ENCODE results near the gene NAPB.

The NAPB gene

DNA sequence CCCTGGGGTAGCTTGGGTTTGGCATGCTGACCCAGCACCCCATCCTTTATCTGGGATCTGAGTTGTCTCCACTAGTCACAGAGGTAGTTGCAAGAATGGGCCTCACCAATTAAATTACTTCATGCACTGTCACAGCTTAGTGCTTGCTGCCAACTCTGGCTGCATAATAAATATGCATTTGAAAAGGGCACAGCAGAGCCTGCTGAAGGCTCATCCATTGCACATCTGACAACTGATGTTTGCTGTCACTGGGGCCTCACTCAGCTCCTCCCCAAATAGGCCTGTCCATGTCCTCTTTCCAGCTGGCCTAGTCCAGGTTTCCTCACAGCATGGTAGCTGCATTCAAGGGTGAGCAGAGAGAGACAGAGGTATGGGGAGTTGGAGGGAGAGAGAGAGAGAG lies 84.0 kb downstream of the NAPB start:
- DNase-seq (ENCODE audit: low read depth) = no peak
- no peak overlapping the region for H3K4me3 ChIP-seq (replicated peaks; ENCODE audit: low read depth, low read length)
- TF ChIP-seq, protein P1, sequence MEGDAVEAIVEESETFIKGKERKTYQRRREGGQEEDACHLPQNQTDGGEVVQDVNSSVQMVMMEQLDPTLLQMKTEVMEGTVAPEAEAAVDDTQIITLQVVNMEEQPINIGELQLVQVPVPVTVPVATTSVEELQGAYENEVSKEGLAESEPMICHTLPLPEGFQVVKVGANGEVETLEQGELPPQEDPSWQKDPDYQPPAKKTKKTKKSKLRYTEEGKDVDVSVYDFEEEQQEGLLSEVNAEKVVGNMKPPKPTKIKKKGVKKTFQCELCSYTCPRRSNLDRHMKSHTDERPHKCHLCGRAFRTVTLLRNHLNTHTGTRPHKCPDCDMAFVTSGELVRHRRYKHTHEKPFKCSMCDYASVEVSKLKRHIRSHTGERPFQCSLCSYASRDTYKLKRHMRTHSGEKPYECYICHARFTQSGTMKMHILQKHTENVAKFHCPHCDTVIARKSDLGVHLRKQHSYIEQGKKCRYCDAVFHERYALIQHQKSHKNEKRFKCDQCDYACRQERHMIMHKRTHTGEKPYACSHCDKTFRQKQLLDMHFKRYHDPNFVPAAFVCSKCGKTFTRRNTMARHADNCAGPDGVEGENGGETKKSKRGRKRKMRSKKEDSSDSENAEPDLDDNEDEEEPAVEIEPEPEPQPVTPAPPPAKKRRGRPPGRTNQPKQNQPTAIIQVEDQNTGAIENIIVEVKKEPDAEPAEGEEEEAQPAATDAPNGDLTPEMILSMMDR (IDR thresholded peaks at IDR 0.05; ENCODE audit: low read length, missing control alignments) = no peak

- no peak overlapping the region for H3K4me3 ChIP-seq (replicated peaks; ENCODE audit: low read depth, low read length)
- TF ChIP-seq, protein P1 (IDR thresholded peaks at IDR 0.05; ENCODE audit: low read length, missing control alignments) = no peak
- DNase-seq (ENCODE audit: low read depth) = no peak
These were observed 84.8 kb downstream of the NAPB start for GRCh38 chr20:23336476-23336875.

DNA sequence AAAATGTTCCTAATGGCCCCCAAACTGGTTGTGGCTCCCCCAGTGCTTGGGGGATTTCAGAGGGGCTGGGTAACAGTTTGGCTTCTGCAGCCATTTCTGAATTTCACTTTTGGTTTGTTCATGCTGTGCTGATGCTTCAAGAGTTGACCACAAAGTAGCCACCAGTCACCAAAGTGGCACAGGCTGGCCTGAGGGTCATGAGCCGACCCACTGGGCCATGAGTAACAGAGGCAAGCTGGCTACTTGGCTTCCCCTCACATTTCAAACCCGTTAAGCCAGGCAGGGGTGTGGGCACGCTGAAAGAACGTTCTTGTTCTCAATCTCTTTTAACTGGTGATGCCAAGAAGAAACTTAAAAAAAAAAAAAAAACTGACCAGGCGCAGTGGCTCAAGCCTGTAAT lies 85.8 kb downstream of the NAPB start:
- TF ChIP-seq, protein P1 (IDR thresholded peaks at IDR 0.05; ENCODE audit: low read length, missing control alignments) = no peak
- no peak for DNase-seq (ENCODE audit: low read depth)
- no peak overlapping the region for H3K4me3 ChIP-seq (replicated peaks; ENCODE audit: low read depth, low read length)

- no peak overlapping the region for H3K4me3 ChIP-seq (replicated peaks; ENCODE audit: low read depth, low read length)
- TF ChIP-seq, protein P1 (IDR thresholded peaks at IDR 0.05; ENCODE audit: low read length, missing control alignments) = no peak
- no peak for DNase-seq (ENCODE audit: low read depth)
These were observed 87.2 kb downstream of the NAPB start for GRCh38 chr20:23334111-23334510.

GRCh38 chr20:23332467-23332866 lies 88.8 kb downstream of the NAPB start:
- TF ChIP-seq, protein P1 (IDR thresholded peaks at IDR 0.05; ENCODE audit: low read length, missing control alignments) = no peak
- no peak overlapping the region for H3K4me3 ChIP-seq (replicated peaks; ENCODE audit: low read depth, low read length)
- DNase-seq (ENCODE audit: low read depth) = no peak

- TF ChIP-seq, protein P1 (IDR thresholded peaks at IDR 0.05; ENCODE audit: low read length, missing control alignments) = no peak
- peak; percentile 66 for DNase-seq (ENCODE audit: low read depth)
- H3K4me3 ChIP-seq (replicated peaks; ENCODE audit: low read depth, low read length) = no peak overlapping the region
These were observed 89.6 kb downstream of the NAPB start for GRCh38 chr20:23331450-23332350.
